ENCODE results near the gene ISY1.

ISY1 gene

GRCh38 chr3:129087138-129087702 is 73.6 kb downstream of the ISY1 start:
- no peak for DNase-seq (ENCODE audit: low read depth in 2 of 2)

GRCh38 chr3:129085818-129086217 is 75.0 kb downstream of the ISY1 start:
- no peak for DNase-seq (ENCODE audit: low read depth in 2 of 2)

DNA sequence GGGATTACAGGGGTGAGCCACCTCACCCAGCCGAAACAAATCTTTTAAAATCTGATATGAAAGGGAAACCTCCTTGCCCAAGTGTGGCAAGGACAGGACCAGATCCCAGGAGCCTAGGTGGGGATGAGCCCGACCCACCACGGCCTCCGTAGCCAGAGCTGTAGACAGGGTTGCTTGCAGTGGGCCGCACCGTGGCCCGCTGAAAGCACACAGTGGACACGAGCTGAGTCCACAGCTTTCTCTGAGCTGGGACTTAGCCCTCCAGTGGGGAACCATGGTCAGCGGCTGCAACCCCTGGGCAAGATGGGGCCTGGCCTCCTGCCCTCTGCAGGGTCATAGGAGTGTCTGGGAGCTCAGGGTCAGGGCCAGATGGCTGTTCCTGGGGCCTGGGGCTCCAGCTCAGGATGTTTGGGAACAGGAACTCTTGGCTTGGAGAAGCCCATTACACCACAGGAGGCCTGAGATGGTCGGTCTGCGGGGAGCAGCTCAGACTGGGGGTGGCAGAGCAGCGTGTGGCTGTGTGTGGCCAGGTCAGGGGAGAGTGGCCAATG is 75.6 kb downstream of the ISY1 start:
- DNase-seq (ENCODE audit: low read depth in 2 of 2): no peak

- DNase-seq (ENCODE audit: low read depth in 2 of 2): no peak
These were observed 76.4 kb downstream of the ISY1 start for GRCh38 chr3:129084501-129084900.

GRCh38 chr3:129082026-129082425 is 78.8 kb downstream of the ISY1 start:
- DNase-seq (ENCODE audit: low read depth in 2 of 2): no peak

DNA sequence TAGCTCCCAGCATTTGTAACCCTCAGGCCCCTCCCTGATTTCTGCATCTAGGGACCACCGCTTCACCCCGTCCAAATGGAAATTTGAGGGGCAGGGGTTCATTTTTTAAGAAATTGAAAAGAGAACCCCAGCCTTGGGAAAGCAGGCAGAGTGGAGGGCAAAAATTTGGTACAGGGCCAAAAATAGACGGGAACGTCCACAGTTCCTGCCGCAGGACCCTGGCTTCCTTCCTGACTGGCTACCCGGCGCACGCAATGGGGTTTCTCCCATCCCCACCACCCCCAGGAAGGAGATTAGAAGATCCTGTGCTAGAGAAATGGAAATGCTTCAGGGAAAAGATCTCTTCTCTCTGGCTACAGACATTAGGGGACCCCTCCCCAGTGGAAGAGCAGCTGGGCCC is 79.4 kb downstream of the ISY1 start:
- DNase-seq (ENCODE audit: low read depth in 2 of 2): no peak

GRCh38 chr3:129078510-129078909 is 82.4 kb downstream of the ISY1 start:
- DNase-seq (ENCODE audit: low read depth in 2 of 2): no peak

Measured in stimulated activated CD8-positive, alpha-beta memory T cell treated with anti-CD3 and anti-CD28 coated beads, Interleukin-2, amount 100 ng/mL, for 1 hour (primary cell).